Gastroesophageal sphincter (tissue), 4 donors: ENCODE data around the gene SPTLC1. TPM values are rescaled to one million over a fixed set of nuclear protein-coding genes. Genes with fewer than 3 reads are reported as not detected.

Experiments
- ATAC-seq: fragments of 150-250 bp; one replicate; pipeline ENCODE4 v1.9.1; 2016; ENCODE audit warnings: mild to moderate bottlenecking, moderate library complexity
- H3K27ac ChIP-seq, 4 donors: fragments of 200-600 bp; sonication (generic) in 3 of 4; 1 replicate in 3 of 4; 2 replicates in 1 of 4; pipeline ENCODE4 v1.5.1; 2016 to 2019
- H3K27me3 ChIP-seq: fragments of 200-600 bp; sonication (generic); one replicate; pipeline ENCODE4 v1.5.1; 2019
- H3K36me3 ChIP-seq, 2 donors: fragments of 200-600 bp; sonication (generic); one replicate each; pipeline ENCODE4 v1.5.1; 2019; ENCODE audit warnings: control low read depth in 1 of 2
- H3K4me1 ChIP-seq, 3 donors: fragments of 200-600 bp; sonication (generic); 1 replicate in 2 of 3; 2 replicates in 1 of 3; pipeline ENCODE4 v1.5.1; 2016 to 2019; ENCODE audit warnings: control low read depth in 2 of 3
- H3K4me3 ChIP-seq, 2 donors: fragments of 200-600 bp; sonication (generic); one replicate each; pipeline ENCODE4 v1.5.1; 2019; ENCODE audit warnings: mild to moderate bottlenecking in 1 of 2, moderate library complexity in 1 of 2
- H3K9me3 ChIP-seq, 3 donors: fragments of 200-600 bp; sonication (generic); one replicate each; pipeline ENCODE4 v1.5.1; 2017 to 2019; ENCODE audit warnings: control low read depth in 2 of 3
- CTCF ChIP-seq, 4 experiments: fragments of 200-600 bp in 2 of 4; fragments of 450-650 bp in 2 of 4; sonication (generic) in 1 of 4; IDR thresholded peaks; one replicate each; pipeline ENCODE4 v1.5.1; 2017 to 2019; ENCODE audit warnings: antibody characterized with exemption in 4 of 4, mild to moderate bottlenecking in 2 of 4, moderate library complexity in 2 of 4
- EP300 ChIP-seq: sonication (generic); formaldehyde crosslinking; IDR thresholded peaks from one replicate; pipeline ENCODE4 v1.6.1; 2017; ENCODE audit warnings: antibody characterized with exemption, mild to moderate bottlenecking
- POLR2A ChIP-seq, 2 donors: fragments of 450-650 bp; IDR thresholded peaks; one replicate each; pipeline ENCODE4 v1.6.1; 2017; ENCODE audit warnings: antibody characterized with exemption in 2 of 2, mild to moderate bottlenecking in 2 of 2, moderate library complexity in 1 of 2
- POLR2AphosphoS5 ChIP-seq: sonication (generic); formaldehyde crosslinking; IDR thresholded peaks from one replicate; pipeline ENCODE4 v1.6.1; 2017; ENCODE audit warnings: antibody characterized with exemption
- WGBS, 2 donors: methylation state at CpG; one replicate each; pipeline ENCODE4 v1.1.5; 2018; ENCODE audit warnings: low coverage in 1 of 2; 5-methylcytosine and 5-hydroxymethylcytosine counted together
- total RNA-seq, 4 donors: library from RNA; depleted of rRNA; stranded (reverse); fragments of >200 nt; gene quantifications; one replicate each; pipeline ENCODE4 v1.1.0, GENCODE V29; 2016

The SPTLC1 gene
- total RNA-seq, 4 donors from 2014 or later = 56.0 to 73.9 (median 64.0) TPM

GRCh38 chr9:92058026-92058425, 57.2 kb downstream of the SPTLC1 start:
- Histone ChIP-seq H3K9me3 (peaks cover 0 to 22% (median 0%) of the 10 kb centered on the region in 3 donors), H3K27ac (no peak overlapping the region), H3K4me1 (no peaks in the 10 kb centered on the region), H3K36me3 (peaks cover 0 to 83% of the 10 kb centered on the region in 2 donors), H3K27me3 (no peaks in the 10 kb centered on the region), H3K4me3 (no peak overlapping the region)
- TF ChIP-seq CTCF (IDR thresholded peaks at IDR 0.05) (no peak), POLR2AphosphoS5 (no peak), EP300 (no peak), POLR2A (IDR thresholded peaks at IDR 0.05) (no peak)
- no peak for ATAC-seq

GRCh38 chr9:92057226-92057625, 58.0 kb downstream of the SPTLC1 start:
- H3K27me3 ChIP-seq = no peaks in the 10 kb centered on the region
- TF ChIP-seq EP300 (no peak), POLR2AphosphoS5 (no peak), POLR2A (IDR thresholded peaks at IDR 0.05) (no peak), CTCF (IDR thresholded peaks at IDR 0.05) (no peak)
- 71 to 78% methylated on average over 1 of the region's 1 CpG for WGBS, 2 donors
- H3K36me3 ChIP-seq = peaks cover 0 to 83% of the 10 kb centered on the region in 2 donors
- ATAC-seq = no peak
- H3K9me3 ChIP-seq = peaks cover 0 to 17% (median 0%) of the 10 kb centered on the region in 3 donors
- no peak overlapping the region for H3K27ac ChIP-seq
- no peaks in the 10 kb centered on the region for H3K4me1 ChIP-seq
- H3K4me3 ChIP-seq = no peak overlapping the region

- 62 to 63% methylated on average over 2 of the region's 2 CpGs for WGBS, 2 donors
- H3K27ac ChIP-seq = no peak overlapping the region
- ATAC-seq = no peak
- H3K9me3 ChIP-seq = peaks cover 0 to 3% (median 0%) of the 10 kb centered on the region in 3 donors
- no peak for TF ChIP-seq POLR2A (IDR thresholded peaks at IDR 0.05)
- no peak for TF ChIP-seq CTCF (IDR thresholded peaks at IDR 0.05)
- TF ChIP-seq EP300 = no peak
- no peak for TF ChIP-seq POLR2AphosphoS5
- H3K36me3 ChIP-seq = peaks cover 0 to 78% of the 10 kb centered on the region in 2 donors
- H3K4me3 ChIP-seq = no peak overlapping the region
- H3K27me3 ChIP-seq = no peaks in the 10 kb centered on the region
- no peaks in the 10 kb centered on the region for H3K4me1 ChIP-seq
These were observed 59.6 kb downstream of the SPTLC1 start for GRCh38 chr9:92055624-92056023.

GRCh38 chr9:92048924-92049625, 66.1 kb downstream of the SPTLC1 start:
- Histone ChIP-seq H3K27me3 (no peaks in the 10 kb centered on the region), H3K4me3 (no peak overlapping the region), H3K9me3 (no peaks in the 10 kb centered on the region), H3K36me3 (peaks cover 3 to 74% of the 10 kb centered on the region in 2 donors), H3K4me1 (no peaks in the 10 kb centered on the region), H3K27ac (no peak overlapping the region)
- WGBS, 2 donors = 80 to 88% methylated on average over 6 to 11 of the region's 12 CpGs
- no peak for ATAC-seq
- TF ChIP-seq EP300 (no peak), POLR2AphosphoS5 (no peak), CTCF (IDR thresholded peaks at IDR 0.05) (no peak), POLR2A (IDR thresholded peaks at IDR 0.05) (no peak)

GRCh38 chr9:92047500-92047899, 67.7 kb downstream of the SPTLC1 start:
- H3K27me3 ChIP-seq = no peaks in the 10 kb centered on the region
- ATAC-seq = no peak
- peaks cover 3 to 74% of the 10 kb centered on the region in 2 donors for H3K36me3 ChIP-seq
- TF ChIP-seq POLR2AphosphoS5 = no peak
- TF ChIP-seq POLR2A (IDR thresholded peaks at IDR 0.05) = no peak
- no peak for TF ChIP-seq CTCF (IDR thresholded peaks at IDR 0.05)
- TF ChIP-seq EP300 = no peak
- peaks cover 0 to under 1% (median 0%) of the 10 kb centered on the region in 3 donors for H3K9me3 ChIP-seq
- no peak overlapping the region for H3K27ac ChIP-seq
- WGBS, 2 donors = 89 to 93% methylated on average over 3 of the region's 3 CpGs
- H3K4me3 ChIP-seq = no peak overlapping the region
- no peaks in the 10 kb centered on the region for H3K4me1 ChIP-seq
